ENCODE data around the gene LKAAEAR1. TPM values are rescaled to one million over a fixed set of nuclear protein-coding genes. Genes with fewer than 3 reads are reported as not detected.

The LKAAEAR1 gene
- total RNA-seq, 3 donors from 2014 or later: 0.30 to 0.47 (median 0.38) TPM

DNA sequence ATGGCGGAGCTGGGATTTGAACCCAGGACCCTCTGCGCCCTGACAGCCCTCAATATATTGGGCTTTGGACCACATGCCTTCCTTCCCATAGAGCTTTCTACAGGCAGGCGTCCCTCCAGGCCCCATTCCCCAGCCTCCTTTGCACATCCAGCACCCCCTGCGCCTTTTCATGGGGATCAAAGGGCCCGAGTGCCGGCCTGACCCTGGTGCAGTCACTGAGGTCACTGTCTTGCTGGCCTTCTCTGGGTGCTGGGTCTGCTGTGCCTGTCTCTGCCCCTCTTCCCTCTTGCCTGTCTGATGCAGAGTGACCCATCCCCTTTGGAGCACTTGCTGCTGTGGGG, 2.6 kb downstream of the LKAAEAR1 start:
- Mint-ChIP-seq H3K36me3 (ENCODE audit: insufficient read depth) (no peaks in the 10 kb centered on the region), H3K4me1 (ENCODE audit: low read depth) (peaks cover 38% of the 10 kb centered on the region), H3K27me3 (ENCODE audit: low read depth) (peaks cover 2% of the 10 kb centered on the region), H3K9me3 (no peaks in the 10 kb centered on the region), H3K4me3 (peak overlapping the region; percentile 24)
- ATAC-seq (no peak), DNase-seq (no peak)

DNA sequence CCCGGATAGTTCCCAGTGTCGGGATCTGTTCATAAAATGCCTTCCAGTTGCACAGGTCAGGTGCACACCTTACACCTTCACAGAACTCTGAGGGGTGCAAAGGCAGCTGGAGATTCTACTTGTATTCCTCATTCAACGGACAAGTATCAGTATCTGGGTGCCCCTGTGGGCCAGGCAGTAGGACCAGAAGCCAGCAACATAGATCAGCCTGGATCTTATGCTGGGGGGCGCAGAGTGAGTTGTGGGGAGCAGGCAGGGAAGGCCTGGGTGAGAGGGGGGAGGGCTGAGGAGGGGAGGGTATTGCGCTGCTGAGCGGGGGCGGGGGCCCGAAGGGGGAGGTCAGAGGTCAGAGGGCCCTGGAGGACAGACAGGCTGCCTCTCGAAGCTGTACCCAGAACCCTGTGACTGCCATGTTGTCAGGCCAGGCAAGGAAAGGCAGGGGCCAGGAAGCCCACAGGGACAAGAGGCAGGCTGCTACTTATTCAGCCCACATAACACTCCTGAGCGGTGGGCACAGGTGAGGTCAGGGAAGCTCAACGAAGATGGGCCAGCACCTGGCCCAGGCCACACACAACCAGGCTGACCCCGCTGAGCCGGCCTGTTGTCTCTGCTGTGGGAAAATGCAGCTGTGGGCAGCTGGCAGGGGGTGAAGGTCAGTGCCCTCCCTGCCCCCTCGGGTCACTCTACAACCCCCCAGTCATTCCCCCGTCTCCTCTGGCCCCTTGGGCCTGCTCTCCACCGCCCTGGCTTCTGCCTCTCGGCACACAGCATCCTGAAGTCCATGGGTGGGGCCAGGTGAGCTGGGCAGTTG, 3.2 kb downstream of the LKAAEAR1 start:
- Mint-ChIP-seq H3K36me3 (ENCODE audit: insufficient read depth) (no peaks in the 10 kb centered on the region), H3K27me3 (ENCODE audit: low read depth) (peaks cover 2% of the 10 kb centered on the region), H3K4me3 (peak overlapping the region; percentile 76), H3K4me1 (ENCODE audit: low read depth) (peaks cover 39% of the 10 kb centered on the region), H3K9me3 (no peaks in the 10 kb centered on the region)
- ATAC-seq: no peak
- DNase-seq: no peak

DNA sequence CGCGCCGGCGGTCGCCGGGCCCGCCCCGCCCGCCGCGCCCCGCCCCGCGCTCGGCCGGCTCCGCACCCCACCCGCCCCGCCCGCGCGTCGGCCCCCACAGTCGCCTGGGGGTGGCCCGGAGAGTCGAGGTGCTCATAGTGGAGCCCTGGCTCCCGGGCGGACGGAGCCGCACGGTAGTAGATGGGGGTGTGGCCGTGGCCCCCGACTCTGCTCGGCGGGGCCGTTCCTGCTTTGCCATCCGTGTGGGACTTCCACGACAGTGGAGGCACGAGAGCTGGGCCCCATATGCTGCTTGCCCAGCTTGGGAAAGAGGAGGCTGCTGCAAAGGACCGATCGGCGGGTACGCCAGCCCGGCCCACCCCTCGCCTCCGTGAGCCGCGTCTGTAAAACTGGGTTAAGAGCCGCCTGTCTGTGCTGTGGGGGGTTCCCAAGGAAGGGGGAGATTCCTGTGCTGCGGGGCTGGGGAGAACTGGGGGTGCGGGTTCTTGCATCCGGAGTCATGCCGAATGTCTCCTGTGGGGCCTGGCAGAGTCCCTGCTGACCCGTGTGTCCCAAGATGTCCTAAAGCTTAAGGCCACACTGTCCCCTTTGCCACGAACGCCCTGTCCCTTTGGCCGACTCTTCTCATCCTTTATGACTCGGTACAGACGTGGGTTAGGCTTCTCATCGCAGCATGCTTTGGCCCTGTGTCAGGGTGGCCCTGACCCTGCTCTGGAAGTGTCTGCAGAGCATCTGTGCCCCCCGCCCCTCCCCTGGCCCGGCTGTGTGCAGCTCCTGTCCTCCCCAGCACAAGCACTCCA, 4.0 kb downstream of the LKAAEAR1 start, which contains the start of gene OPRL1:
TSS of gene OPRL1 (plus strand) at position 70 of the 800 bp plus-strand sequence. CDS start 12,639 bp downstream, outside the sequence.
- H3K9me3 Mint-ChIP-seq: no peaks in the 10 kb centered on the region
- peaks cover 2% of the 10 kb centered on the region for H3K27me3 Mint-ChIP-seq (ENCODE audit: low read depth)
- peak; percentile 36 to 43 for ATAC-seq
- no peaks in the 10 kb centered on the region for H3K36me3 Mint-ChIP-seq (ENCODE audit: insufficient read depth)
- H3K4me3 Mint-ChIP-seq: peak within 1 kb of the TSS; percentile 86
- DNase-seq: no peak
- H3K4me1 Mint-ChIP-seq (ENCODE audit: low read depth): peaks cover 39% of the 10 kb centered on the region

GRCh38 chr20:64079273-64080012, 4.8 kb downstream of the LKAAEAR1 start, which contains the start of gene RGS19:
Gene RGS19 (minus strand): TSS chr20:64079518. CDS start chr20:64076886, 2,632 bp downstream.
- Mint-ChIP-seq H3K9me3 (no peaks in the 10 kb centered on the region), H3K4me3 (peak within 1 kb of the TSS; percentile 86), H3K27me3 (ENCODE audit: low read depth) (peaks cover 2% of the 10 kb centered on the region), H3K4me1 (ENCODE audit: low read depth) (peaks cover 38% of the 10 kb centered on the region), H3K36me3 (ENCODE audit: insufficient read depth) (no peaks in the 10 kb centered on the region)
- ATAC-seq: peak; percentile 29 to 34
- DNase-seq: peak; percentile 56

DNA sequence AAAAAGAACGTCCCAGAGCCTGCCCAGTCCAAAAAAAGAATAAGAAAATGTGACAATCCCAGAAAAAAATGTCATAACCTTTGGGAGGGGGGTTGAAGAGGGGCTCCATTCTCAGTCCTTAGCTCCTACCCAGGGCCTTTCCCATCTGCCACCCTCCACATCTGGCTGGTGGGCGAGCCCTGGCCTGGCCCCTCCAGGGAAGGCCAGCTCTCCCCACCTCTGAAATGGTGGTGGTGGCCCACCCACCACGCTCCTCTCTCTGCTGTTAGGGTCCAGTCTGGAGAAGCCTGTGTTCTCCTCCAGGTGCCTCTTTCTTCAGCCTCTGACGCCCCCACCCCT, 5.3 kb downstream of the LKAAEAR1 start:
- DNase-seq: no peak
- Mint-ChIP-seq H3K4me1 (ENCODE audit: low read depth) (peaks cover 35% of the 10 kb centered on the region), H3K9me3 (no peaks in the 10 kb centered on the region), H3K36me3 (ENCODE audit: insufficient read depth) (peaks cover 2% of the 10 kb centered on the region), H3K4me3 (peak overlapping the region; percentile 86), H3K27me3 (ENCODE audit: low read depth) (no peaks in the 10 kb centered on the region)
- ATAC-seq: no peak

- peaks cover 5% of the 10 kb centered on the region for H3K36me3 Mint-ChIP-seq (ENCODE audit: insufficient read depth)
- H3K4me3 Mint-ChIP-seq: peak overlapping the region; percentile 86
- H3K9me3 Mint-ChIP-seq: no peaks in the 10 kb centered on the region
- no peak for DNase-seq
- ATAC-seq: peak; percentile 25 to 27
- H3K4me1 Mint-ChIP-seq (ENCODE audit: low read depth): peaks cover 32% of the 10 kb centered on the region
- no peaks in the 10 kb centered on the region for H3K27me3 Mint-ChIP-seq (ENCODE audit: low read depth)
Measured at GRCh38 chr20:64077876-64078551, 6.2 kb downstream of the LKAAEAR1 start.

- Mint-ChIP-seq H3K9me3 (no peaks in the 10 kb centered on the region), H3K36me3 (ENCODE audit: insufficient read depth) (peaks cover 6% of the 10 kb centered on the region), H3K4me3 (peak overlapping the region; percentile 86), H3K27me3 (ENCODE audit: low read depth) (no peaks in the 10 kb centered on the region), H3K4me1 (ENCODE audit: low read depth) (peaks cover 29% of the 10 kb centered on the region)
- DNase-seq (no peak), ATAC-seq (peak in 1 of 2 donors; percentile 1)
Measured at GRCh38 chr20:64077541-64077875, 6.7 kb downstream of the LKAAEAR1 start.

GRCh38 chr20:64077094-64077493, 7.1 kb downstream of the LKAAEAR1 start:
- DNase-seq (no peak), ATAC-seq (peak; percentile 11 to 13)
- Mint-ChIP-seq H3K4me3 (peak overlapping the region; percentile 86), H3K27me3 (ENCODE audit: low read depth) (no peaks in the 10 kb centered on the region), H3K9me3 (no peaks in the 10 kb centered on the region), H3K36me3 (ENCODE audit: insufficient read depth) (peaks cover 6% of the 10 kb centered on the region), H3K4me1 (ENCODE audit: low read depth) (peaks cover 28% of the 10 kb centered on the region)

DNA sequence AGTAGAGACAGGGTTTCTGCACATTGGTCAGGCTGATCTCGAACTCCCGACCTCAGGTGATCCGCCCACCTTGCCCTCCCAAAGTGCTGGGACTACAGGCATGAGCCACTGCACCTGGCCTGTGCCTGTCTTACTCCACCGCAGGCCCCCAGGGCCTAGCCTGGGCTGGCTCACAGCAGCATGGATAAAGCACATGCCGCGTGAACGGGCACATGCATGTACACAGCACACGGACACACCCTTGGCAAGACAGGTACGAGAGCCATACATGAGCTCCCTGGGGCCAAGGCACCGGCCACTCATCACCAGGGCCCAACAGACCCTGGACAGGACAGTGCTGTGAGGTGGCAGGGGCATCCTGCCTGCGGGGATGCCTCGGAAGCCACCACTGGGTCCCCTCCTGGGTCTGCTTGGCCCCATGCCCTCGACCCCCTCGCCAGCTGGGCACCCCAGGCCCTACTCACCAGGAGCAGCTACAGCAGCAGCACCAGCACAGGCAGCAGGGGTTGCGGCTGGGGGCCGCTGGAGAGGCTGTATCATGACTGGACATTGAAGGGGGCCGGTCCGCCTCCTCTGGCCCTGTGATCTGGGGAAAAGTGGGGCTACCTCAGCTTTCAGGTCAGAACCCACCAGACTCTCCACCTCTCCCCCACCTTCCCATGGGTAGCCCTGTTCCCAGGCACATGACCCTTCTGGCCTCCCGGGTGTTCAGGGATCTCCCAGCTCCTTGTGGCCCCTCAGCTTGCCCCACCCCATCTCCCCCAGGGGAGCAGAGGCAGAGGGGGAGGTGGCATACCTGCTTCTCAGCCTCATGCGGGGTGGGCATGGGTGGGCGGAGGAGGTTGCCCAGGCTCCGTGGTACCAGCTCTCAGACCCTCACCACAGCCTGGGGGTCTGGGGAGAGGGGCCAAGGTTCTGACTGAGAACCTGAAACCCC, 7.9 kb downstream of the LKAAEAR1 start:
- Mint-ChIP-seq H3K9me3 (no peaks in the 10 kb centered on the region), H3K27me3 (ENCODE audit: low read depth) (no peaks in the 10 kb centered on the region), H3K36me3 (ENCODE audit: insufficient read depth) (peaks cover 6% of the 10 kb centered on the region), H3K4me3 (peak overlapping the region; percentile 16), H3K4me1 (ENCODE audit: low read depth) (peaks cover 25% of the 10 kb centered on the region)
- DNase-seq: no peak
- ATAC-seq: no peak

- Mint-ChIP-seq H3K4me1 (ENCODE audit: low read depth) (peaks cover 23% of the 10 kb centered on the region), H3K4me3 (no peak overlapping the region), H3K27me3 (ENCODE audit: low read depth) (no peaks in the 10 kb centered on the region), H3K36me3 (ENCODE audit: insufficient read depth) (peaks cover 6% of the 10 kb centered on the region), H3K9me3 (no peaks in the 10 kb centered on the region)
- no peak for DNase-seq
- ATAC-seq: no peak
Measured at GRCh38 chr20:64075556-64075955, 8.6 kb downstream of the LKAAEAR1 start.

- no peaks in the 10 kb centered on the region for H3K9me3 Mint-ChIP-seq
- ATAC-seq (no peak), DNase-seq (no peak)
- peaks cover 6% of the 10 kb centered on the region for H3K36me3 Mint-ChIP-seq (ENCODE audit: insufficient read depth)
- H3K4me3 Mint-ChIP-seq: no peak overlapping the region
- H3K27me3 Mint-ChIP-seq (ENCODE audit: low read depth): no peaks in the 10 kb centered on the region
- peaks cover 21% of the 10 kb centered on the region for H3K4me1 Mint-ChIP-seq (ENCODE audit: low read depth)
Measured at GRCh38 chr20:64074963-64075362, 9.2 kb downstream of the LKAAEAR1 start.

GRCh38 chr20:64074184-64074789, 9.9 kb downstream of the LKAAEAR1 start:
- Mint-ChIP-seq H3K4me3 (no peak overlapping the region), H3K27me3 (ENCODE audit: low read depth) (no peaks in the 10 kb centered on the region), H3K4me1 (ENCODE audit: low read depth) (peaks cover 21% of the 10 kb centered on the region), H3K9me3 (no peaks in the 10 kb centered on the region), H3K36me3 (ENCODE audit: insufficient read depth) (peaks cover 6% of the 10 kb centered on the region)
- no peak for ATAC-seq
- no peak for DNase-seq

Measured in activated T-cell treated with anti-CD3 and anti-CD28 coated beads, Interleukin-2, amount 50 U/mL, for 4 hours (primary cell).